ENCODE data around the gene DIAPH2. TPM values are rescaled to one million over a fixed set of nuclear protein-coding genes. Genes with fewer than 3 reads are reported as not detected.

Gene DIAPH2
- total and polyA plus RNA-seq, 2 donors from 2014 or later: 2.1 to 15.0 TPM

DNA sequence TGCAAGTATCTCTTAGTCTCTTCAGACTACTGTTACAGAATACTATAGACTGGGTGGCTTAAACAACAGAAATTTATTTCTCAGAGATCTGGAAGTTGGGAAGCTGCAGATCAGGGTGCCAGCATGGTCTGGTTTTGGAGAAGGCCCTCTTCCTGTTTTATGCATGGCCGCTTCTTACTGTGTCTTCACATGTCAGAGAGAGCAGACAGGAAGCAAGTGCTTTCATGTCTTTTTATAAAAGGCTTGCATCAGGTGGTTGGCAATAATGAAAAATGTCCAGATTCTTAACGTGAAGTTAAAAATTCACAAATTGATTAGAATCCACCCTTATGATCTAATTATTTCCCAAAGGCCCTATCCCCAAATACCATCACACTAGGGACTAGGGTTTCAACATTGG lies 484.0 kb downstream of the DIAPH2 start:
- FAIRE-seq (no peak), DNase-seq (no peak)
- intact Hi-C loops (cut with DNase I): no loop called here
- no peak for TF ChIP-seq CTCF (IDR thresholded peaks at IDR 0.05; ENCODE audit: borderline replicate concordance, extremely low read depth, insufficient read depth)
- H3K4me3 ChIP-seq (ENCODE audit: low read length in 3 of 3): no peak overlapping the region
- no peaks in the 10 kb centered on the region for H3K27me3 ChIP-seq (ENCODE audit: control insufficient read depth, insufficient read depth, low read length)
- no peak overlapping the region for H3K27ac ChIP-seq (ENCODE audit: low read depth in 2 of 2, low read length in 2 of 2)
- H3K9me3 ChIP-seq (ENCODE audit: control insufficient read depth in 2 of 3, insufficient read depth in 1 of 3, low read length in 3 of 3): no peaks in the 10 kb centered on the region
- H3K36me3 ChIP-seq (ENCODE audit: control insufficient read depth in 2 of 3, insufficient read depth in 3 of 3, low read length in 3 of 3): no peaks in the 10 kb centered on the region
- no peaks in the 10 kb centered on the region for H3K4me1 ChIP-seq (ENCODE audit: control insufficient read depth in 2 of 3, insufficient read depth in 2 of 3, low read depth in 1 of 3, low read length in 3 of 3)
- no peak overlapping the region for H3K9ac ChIP-seq (ENCODE audit: low read length in 3 of 3)

DNA sequence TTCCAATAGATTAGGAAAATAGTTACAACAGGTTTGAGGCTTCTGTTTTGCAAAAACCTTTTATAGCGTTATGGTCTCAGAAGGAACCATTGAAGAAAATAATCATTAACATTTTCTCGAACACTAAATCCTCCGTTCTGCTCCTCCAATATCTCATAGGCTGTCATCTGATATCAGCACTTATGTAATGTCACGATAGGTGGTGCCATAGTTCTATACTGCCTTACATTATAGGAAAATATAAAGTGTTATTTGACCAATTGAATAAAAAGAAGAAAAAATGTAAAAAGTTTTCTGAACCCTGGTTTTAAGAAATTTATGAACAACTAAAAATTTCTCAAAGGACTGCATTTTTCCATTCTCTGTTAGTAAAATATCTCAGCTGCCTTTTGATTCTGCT lies 490.5 kb downstream of the DIAPH2 start:
- DNase-seq: no peak
- Histone ChIP-seq H3K4me1 (ENCODE audit: control insufficient read depth in 2 of 3, insufficient read depth in 2 of 3, low read depth in 1 of 3, low read length in 3 of 3) (no peaks in the 10 kb centered on the region), H3K4me3 (ENCODE audit: low read length in 3 of 3) (no peak overlapping the region), H3K27ac (ENCODE audit: low read depth in 2 of 2, low read length in 2 of 2) (no peak overlapping the region), H3K9ac (ENCODE audit: low read length in 3 of 3) (no peak overlapping the region), H3K36me3 (ENCODE audit: control insufficient read depth in 2 of 3, insufficient read depth in 3 of 3, low read length in 3 of 3) (no peaks in the 10 kb centered on the region), H3K9me3 (ENCODE audit: control insufficient read depth in 2 of 3, insufficient read depth in 1 of 3, low read length in 3 of 3) (no peaks in the 10 kb centered on the region), H3K27me3 (ENCODE audit: control insufficient read depth, insufficient read depth, low read length) (no peaks in the 10 kb centered on the region)
- intact Hi-C loops (cut with DNase I): no loop called here
- no peak for TF ChIP-seq CTCF (IDR thresholded peaks at IDR 0.05; ENCODE audit: borderline replicate concordance, extremely low read depth, insufficient read depth)
- FAIRE-seq: peak; percentile 27

- Histone ChIP-seq H3K27ac (ENCODE audit: low read depth in 2 of 2, low read length in 2 of 2) (no peak overlapping the region), H3K4me1 (ENCODE audit: control insufficient read depth in 2 of 3, insufficient read depth in 2 of 3, low read depth in 1 of 3, low read length in 3 of 3) (no peaks in the 10 kb centered on the region), H3K36me3 (ENCODE audit: control insufficient read depth in 2 of 3, insufficient read depth in 3 of 3, low read length in 3 of 3) (no peaks in the 10 kb centered on the region), H3K27me3 (ENCODE audit: control insufficient read depth, insufficient read depth, low read length) (no peaks in the 10 kb centered on the region), H3K9me3 (ENCODE audit: control insufficient read depth in 2 of 3, insufficient read depth in 1 of 3, low read length in 3 of 3) (no peaks in the 10 kb centered on the region), H3K4me3 (ENCODE audit: low read length in 3 of 3) (no peak overlapping the region), H3K9ac (ENCODE audit: low read length in 3 of 3) (no peak overlapping the region)
- TF ChIP-seq CTCF (IDR thresholded peaks at IDR 0.05; ENCODE audit: borderline replicate concordance, extremely low read depth, insufficient read depth): no peak
- FAIRE-seq (no peak), DNase-seq (no peak)
- intact Hi-C loops (cut with DNase I): no loop called here
Measured at GRCh38 chrX:97189668-97190067, 505.0 kb downstream of the DIAPH2 start.

DNA sequence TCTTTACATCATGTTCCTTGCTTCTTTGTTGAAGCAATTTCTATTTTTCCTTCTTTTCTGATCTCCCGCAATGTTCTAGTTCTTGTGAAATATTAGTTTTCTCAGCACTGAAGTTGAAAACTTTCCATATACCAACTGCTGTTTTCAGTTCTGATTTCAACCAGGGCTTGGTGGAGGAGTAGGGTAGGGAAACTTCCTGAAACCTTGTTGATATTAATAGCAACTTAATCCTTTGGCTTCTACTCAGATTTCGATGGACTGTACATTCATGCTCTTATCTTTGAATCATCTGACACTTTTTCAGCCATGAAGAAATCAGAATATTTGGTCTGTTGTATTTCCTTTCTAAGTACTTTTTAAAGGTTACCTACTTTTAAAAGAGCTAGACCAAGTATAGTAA lies 514.9 kb downstream of the DIAPH2 start:
- Histone ChIP-seq H3K9ac (ENCODE audit: low read length in 3 of 3) (no peak overlapping the region), H3K27ac (ENCODE audit: low read depth in 2 of 2, low read length in 2 of 2) (no peak overlapping the region), H3K27me3 (ENCODE audit: control insufficient read depth, insufficient read depth, low read length) (no peaks in the 10 kb centered on the region), H3K4me3 (ENCODE audit: low read length in 3 of 3) (no peak overlapping the region), H3K9me3 (ENCODE audit: control insufficient read depth in 2 of 3, insufficient read depth in 1 of 3, low read length in 3 of 3) (no peaks in the 10 kb centered on the region), H3K36me3 (ENCODE audit: control insufficient read depth in 2 of 3, insufficient read depth in 3 of 3, low read length in 3 of 3) (no peaks in the 10 kb centered on the region), H3K4me1 (ENCODE audit: control insufficient read depth in 2 of 3, insufficient read depth in 2 of 3, low read depth in 1 of 3, low read length in 3 of 3) (no peaks in the 10 kb centered on the region)
- intact Hi-C loops (cut with DNase I): no loop called here
- FAIRE-seq: no peak
- no peak for DNase-seq
- TF ChIP-seq CTCF (IDR thresholded peaks at IDR 0.05; ENCODE audit: borderline replicate concordance, extremely low read depth, insufficient read depth): no peak
